Omental fat pad (tissue), 4 donors: ENCODE results near the gene GLP2R. TPM values are rescaled to one million over a fixed set of nuclear protein-coding genes. Genes with fewer than 3 reads are reported as not detected.

Experiments used
- ATAC-seq: fragments of 150-250 bp; one replicate; pipeline ENCODE4 v1.9.1; 2016; ENCODE audit warnings: mild to moderate bottlenecking, moderate library complexity; ENCODE audit not compliant: low FRiP score
- DNase-seq: peaks from one replicate; pipeline ENCODE4 v3.0.0-alpha.2; 2019; ENCODE audit warnings: low spot score
- CTCF ChIP-seq, 3 donors: fragments of 450-650 bp; IDR thresholded peaks; one replicate each; pipeline ENCODE4 v1.5.1; 2016 to 2017; ENCODE audit warnings: antibody characterized with exemption in 3 of 3, mild to moderate bottlenecking in 3 of 3, moderate library complexity in 2 of 3
- total RNA-seq, 4 donors: library from RNA; depleted of rRNA; stranded (reverse); fragments of >200 nt; gene quantifications; one replicate each; pipeline ENCODE4 v1.1.0, GENCODE V29; 2016

The GLP2R gene
- total RNA-seq, 4 donors from 2014 or later: 11.2 to 33.0 (median 21.3) TPM

- TF ChIP-seq CTCF (IDR thresholded peaks at IDR 0.05): no peak
- DNase-seq (no peak), ATAC-seq (no peak)
Measured at GRCh38 chr17:9865586-9865985, 39.9 kb downstream of the GLP2R start.

- ATAC-seq (no peak), DNase-seq (no peak)
- TF ChIP-seq CTCF (IDR thresholded peaks at IDR 0.05): no peak
Measured at GRCh38 chr17:9868552-9868951, 42.8 kb downstream of the GLP2R start.

- DNase-seq (no peak), ATAC-seq (no peak)
- TF ChIP-seq CTCF (IDR thresholded peaks at IDR 0.05): no peak
Measured at GRCh38 chr17:9872852-9873251, 47.1 kb downstream of the GLP2R start.

GRCh38 chr17:9874722-9875121 is 49.0 kb downstream of the GLP2R start:
- no peak for DNase-seq
- TF ChIP-seq CTCF (IDR thresholded peaks at IDR 0.05): no peak
- no peak for ATAC-seq

- DNase-seq: no peak
- no peak for TF ChIP-seq CTCF (IDR thresholded peaks at IDR 0.05)
- peak; percentile 40 for ATAC-seq
Measured at GRCh38 chr17:9875441-9875840, 49.7 kb downstream of the GLP2R start.

GRCh38 chr17:9878356-9878755 is 52.6 kb downstream of the GLP2R start:
- TF ChIP-seq CTCF (IDR thresholded peaks at IDR 0.05): no peak
- ATAC-seq (no peak), DNase-seq (no peak)

GRCh38 chr17:9878786-9879525 is 53.2 kb downstream of the GLP2R start:
- TF ChIP-seq CTCF (IDR thresholded peaks at IDR 0.05): no peak
- no peak for ATAC-seq
- no peak for DNase-seq
